ES-I3 (cell line): Measurements from ENCODE around the gene RBMS1.

ENCODE experiments used
- H3K36me3 ChIP-seq: 2 replicates; pipeline ENCODE4 v1.6.1; 2013; ENCODE audit warnings: mild to moderate bottlenecking, low read length, control low read depth, moderate library complexity; ENCODE audit not compliant: insufficient read depth
- H3K4me1 ChIP-seq: 2 replicates; pipeline ENCODE4 v1.6.1; 2013; ENCODE audit warnings: mild to moderate bottlenecking, control low read depth, low read length; ENCODE audit not compliant: insufficient read depth
- H3K9ac ChIP-seq: 2 replicates; pipeline ENCODE4 v1.6.1; 2013; ENCODE audit warnings: low read depth, mild to moderate bottlenecking, low read length, moderate library complexity
- H3K9me3 ChIP-seq: 2 replicates; pipeline ENCODE4 v1.6.1; 2013; ENCODE audit warnings: mild to moderate bottlenecking, low read length, moderate library complexity; ENCODE audit not compliant: control insufficient read depth, insufficient read depth

Gene RBMS1

GRCh38 chr2:160493227-160494028 is at the start of gene RBMS1:
Gene RBMS1 (minus strand): TSS chr2:160493807. CDS start chr2:160493363, 444 bp downstream.
- peaks cover 5% of the 10 kb centered on the region; the same call in 1 of the 2 replicates for H3K4me1 ChIP-seq
- no peaks in the 10 kb centered on the region for H3K36me3 ChIP-seq
- H3K9me3 ChIP-seq: no peaks in the 10 kb centered on the region
- peak within 1 kb of the TSS; percentile 61 for H3K9ac ChIP-seq

GRCh38 chr2:160541745-160542144 is 48.1 kb upstream of the RBMS1 start:
- Histone ChIP-seq H3K9ac (no peak overlapping the region), H3K36me3 (no peaks in the 10 kb centered on the region), H3K9me3 (no peaks in the 10 kb centered on the region), H3K4me1 (no peaks in the 10 kb centered on the region)

- Histone ChIP-seq H3K9me3 (no peaks in the 10 kb centered on the region), H3K4me1 (no peaks in the 10 kb centered on the region), H3K9ac (no peak overlapping the region), H3K36me3 (no peaks in the 10 kb centered on the region)
Observed at GRCh38 chr2:160538559-160539355, 45.1 kb upstream of the RBMS1 start.

- no peaks in the 10 kb centered on the region for H3K9me3 ChIP-seq
- H3K36me3 ChIP-seq: no peaks in the 10 kb centered on the region
- H3K4me1 ChIP-seq: no peaks in the 10 kb centered on the region
- no peak overlapping the region for H3K9ac ChIP-seq
Observed at GRCh38 chr2:160538115-160538514, 44.5 kb upstream of the RBMS1 start.

GRCh38 chr2:160534996-160535395 is 41.4 kb upstream of the RBMS1 start:
- Histone ChIP-seq H3K9me3 (no peaks in the 10 kb centered on the region), H3K9ac (no peak overlapping the region), H3K4me1 (no peaks in the 10 kb centered on the region), H3K36me3 (no peaks in the 10 kb centered on the region)

- H3K4me1 ChIP-seq: no peaks in the 10 kb centered on the region
- H3K9me3 ChIP-seq: no peaks in the 10 kb centered on the region
- no peak overlapping the region for H3K9ac ChIP-seq
- H3K36me3 ChIP-seq: no peaks in the 10 kb centered on the region
Observed at GRCh38 chr2:160534249-160534648, 40.6 kb upstream of the RBMS1 start.

GRCh38 chr2:160533482-160533881 is 39.9 kb upstream of the RBMS1 start:
- H3K9me3 ChIP-seq: no peaks in the 10 kb centered on the region
- no peaks in the 10 kb centered on the region for H3K36me3 ChIP-seq
- no peak overlapping the region for H3K9ac ChIP-seq
- no peaks in the 10 kb centered on the region for H3K4me1 ChIP-seq

- H3K9me3 ChIP-seq: no peaks in the 10 kb centered on the region
Observed at GRCh38 chr2:160532388-160532787, 38.8 kb upstream of the RBMS1 start.

GRCh38 chr2:160522951-160523710 is 29.5 kb upstream of the RBMS1 start:
- Histone ChIP-seq H3K9me3 (no peaks in the 10 kb centered on the region), H3K4me1 (no peaks in the 10 kb centered on the region), H3K9ac (no peak overlapping the region), H3K36me3 (no peaks in the 10 kb centered on the region)

More at GRCh38 chr2:160532388-160532787, 38.8 kb upstream of the RBMS1 start:
- Histone ChIP-seq H3K9ac (no peak overlapping the region), H3K4me1 (no peaks in the 10 kb centered on the region), H3K36me3 (no peaks in the 10 kb centered on the region)

- peaks cover 8% of the 10 kb centered on the region for H3K4me1 ChIP-seq
- H3K36me3 ChIP-seq: no peaks in the 10 kb centered on the region
- no peaks in the 10 kb centered on the region for H3K9me3 ChIP-seq
- H3K9ac ChIP-seq: no peak overlapping the region
Observed at GRCh38 chr2:160517731-160518130, 24.1 kb upstream of the RBMS1 start.

- no peak overlapping the region for H3K9ac ChIP-seq
- H3K4me1 ChIP-seq: peaks cover 8% of the 10 kb centered on the region
- no peaks in the 10 kb centered on the region for H3K36me3 ChIP-seq
- no peaks in the 10 kb centered on the region for H3K9me3 ChIP-seq
Observed at GRCh38 chr2:160516547-160517365, 23.1 kb upstream of the RBMS1 start.

- Histone ChIP-seq H3K9me3 (no peaks in the 10 kb centered on the region), H3K36me3 (no peaks in the 10 kb centered on the region), H3K9ac (no peak overlapping the region), H3K4me1 (peaks cover 8% of the 10 kb centered on the region)
Observed at GRCh38 chr2:160515120-160515519, 21.5 kb upstream of the RBMS1 start.

- Histone ChIP-seq H3K4me1 (peaks cover 8% of the 10 kb centered on the region), H3K9me3 (no peaks in the 10 kb centered on the region)
Observed at GRCh38 chr2:160513120-160513519, 19.5 kb upstream of the RBMS1 start.

GRCh38 chr2:160512491-160512890 is 18.9 kb upstream of the RBMS1 start:
- Histone ChIP-seq H3K9ac (no peak overlapping the region), H3K36me3 (no peaks in the 10 kb centered on the region), H3K4me1 (peaks cover 8% of the 10 kb centered on the region), H3K9me3 (no peaks in the 10 kb centered on the region)

More at GRCh38 chr2:160513120-160513519, 19.5 kb upstream of the RBMS1 start:
- no peak overlapping the region for H3K9ac ChIP-seq
- H3K36me3 ChIP-seq: no peaks in the 10 kb centered on the region
